CD4-positive, alpha-beta T cell treated with Interleukin-2 at 100 ng/mL for 4 hours (primary cell): Measurements from ENCODE around the gene CFP.
"Not testable (repeated sequence)": the region's sequence is repeated elsewhere in the genome, so short reads cannot be mapped to it uniquely, and the experiment has no call there.

Source experiments
- DNase-seq: peaks from one replicate; pipeline ENCODE4 v3.0.0-alpha.2; 2020; ENCODE audit warnings: low spot score

CFP gene

GRCh38 chrX:47603125-47603524 lies 26.6 kb downstream of the CFP start:
- not testable (repeated sequence) for DNase-seq

- no peak for DNase-seq
Observed at GRCh38 chrX:47597222-47597621, 32.5 kb downstream of the CFP start.

DNA sequence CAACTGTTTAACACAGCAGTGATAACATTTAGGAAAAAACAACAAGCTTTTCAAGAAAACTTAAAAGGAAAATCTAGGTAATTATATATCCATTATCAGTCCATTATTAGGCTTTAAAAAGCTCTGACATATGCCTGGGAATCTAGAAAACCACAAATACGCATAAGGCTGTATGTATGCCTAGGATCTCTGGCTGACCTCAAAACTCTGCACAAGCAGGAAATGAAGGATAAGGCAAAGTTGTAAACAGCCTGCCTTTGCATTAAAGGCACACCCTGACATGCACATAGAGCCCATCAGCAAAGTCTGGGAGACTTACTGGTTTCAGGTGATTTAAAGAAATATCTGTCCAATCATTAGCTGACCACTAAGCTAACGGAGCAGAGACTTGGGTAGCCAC lies 33.5 kb downstream of the CFP start:
- DNase-seq, result no peak

GRCh38 chrX:47595716-47596251 lies 33.9 kb downstream of the CFP start:
- DNase-seq, result no peak

DNA sequence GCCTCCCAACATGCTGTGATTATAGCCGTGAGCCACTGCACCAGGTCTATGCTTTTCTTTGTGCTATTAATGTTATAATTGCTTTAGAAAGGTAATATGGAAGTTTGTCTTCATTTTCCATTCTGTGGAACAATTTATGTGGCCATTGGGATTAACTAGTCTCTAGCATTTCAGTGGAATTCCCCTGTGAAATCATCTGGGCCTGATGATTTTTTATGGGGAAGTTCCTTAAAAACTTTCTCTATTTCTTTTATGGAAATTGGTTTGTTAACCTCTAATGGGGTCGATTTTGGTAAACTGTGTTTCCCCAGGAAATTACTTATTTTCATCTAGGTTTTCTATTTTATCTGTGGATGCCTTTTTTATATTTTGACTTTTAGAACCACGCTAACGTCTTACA lies 36.2 kb downstream of the CFP start:
- no peak for DNase-seq

- DNase-seq, result no peak
Observed at GRCh38 chrX:47590984-47591383, 38.7 kb downstream of the CFP start.

DNA sequence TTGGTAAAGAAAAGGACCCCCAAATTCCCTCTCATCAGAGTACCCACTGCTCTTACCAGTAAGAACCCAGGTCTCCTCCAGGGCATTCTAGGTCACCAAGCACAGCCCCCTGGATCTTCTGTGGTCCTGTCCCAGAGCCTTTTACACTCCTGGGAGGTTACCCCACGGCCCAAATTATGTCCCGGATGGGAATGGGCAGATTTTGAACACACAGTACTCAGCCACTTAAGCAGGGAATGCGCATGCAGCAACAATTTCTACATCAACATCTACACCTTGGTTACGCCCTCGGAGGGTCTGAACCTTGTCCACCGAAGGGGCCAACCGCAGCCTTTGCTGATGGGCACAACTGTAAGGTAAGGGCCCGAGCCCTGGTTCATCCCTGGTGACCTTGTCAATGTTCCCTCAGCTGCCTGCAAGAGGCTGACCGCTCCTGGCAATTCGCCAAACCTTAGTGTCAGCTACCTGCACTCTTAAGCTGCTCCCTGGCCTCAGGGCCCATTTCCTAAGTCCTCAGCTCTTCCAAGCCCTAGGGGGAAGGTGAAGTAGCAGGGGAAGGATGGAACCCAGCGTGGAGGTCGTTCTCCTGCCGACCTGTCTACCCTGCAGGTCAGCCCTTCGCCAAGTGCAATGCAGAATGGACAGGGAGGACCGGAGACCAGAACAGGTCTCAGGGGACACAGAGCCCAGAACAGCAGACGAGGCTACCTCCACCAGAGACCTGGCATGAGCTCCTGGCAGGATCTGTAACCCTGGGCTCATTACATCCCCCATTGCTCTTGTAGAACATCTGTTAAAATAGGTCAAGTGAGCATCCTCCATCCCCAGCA lies 41.6 kb downstream of the CFP start:
- no peak for DNase-seq

DNA sequence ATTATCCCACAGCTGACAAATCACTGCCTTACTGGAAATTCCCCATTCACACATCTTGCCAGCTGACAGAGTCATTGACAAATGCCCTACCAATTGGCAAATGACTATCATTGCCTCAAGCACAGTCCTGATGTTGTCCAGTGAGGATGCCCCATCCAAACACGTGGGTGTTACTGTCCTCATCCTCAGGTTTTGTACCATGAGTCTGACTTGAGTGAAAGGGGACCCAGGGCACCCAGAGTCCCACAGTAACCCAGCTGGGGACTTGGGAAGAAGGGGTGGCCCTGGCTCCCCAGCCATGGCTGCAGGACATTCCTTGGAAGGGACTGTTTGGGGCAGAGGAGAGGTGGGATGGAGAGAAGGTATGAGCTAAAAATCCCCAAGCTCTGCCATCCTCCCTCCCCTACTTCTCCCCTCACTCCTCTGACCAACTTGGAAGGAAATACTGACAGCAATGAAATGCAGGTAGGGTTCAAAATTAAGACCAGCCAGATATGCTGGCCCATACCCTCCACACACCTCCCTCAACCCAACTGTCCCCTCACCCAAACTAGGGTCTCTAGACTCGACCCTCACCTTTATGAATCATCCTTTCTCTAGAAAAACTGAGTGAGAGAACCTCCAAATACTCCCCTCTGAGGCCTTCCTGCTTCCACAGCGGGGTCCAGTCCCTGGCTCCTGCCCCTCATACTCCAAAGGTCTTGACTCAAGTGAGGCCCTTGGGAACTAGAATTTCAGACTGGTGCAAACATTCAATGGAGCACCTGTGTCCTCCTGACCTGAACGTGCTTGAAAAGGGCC lies 42.4 kb downstream of the CFP start:
- no peak for DNase-seq

DNA sequence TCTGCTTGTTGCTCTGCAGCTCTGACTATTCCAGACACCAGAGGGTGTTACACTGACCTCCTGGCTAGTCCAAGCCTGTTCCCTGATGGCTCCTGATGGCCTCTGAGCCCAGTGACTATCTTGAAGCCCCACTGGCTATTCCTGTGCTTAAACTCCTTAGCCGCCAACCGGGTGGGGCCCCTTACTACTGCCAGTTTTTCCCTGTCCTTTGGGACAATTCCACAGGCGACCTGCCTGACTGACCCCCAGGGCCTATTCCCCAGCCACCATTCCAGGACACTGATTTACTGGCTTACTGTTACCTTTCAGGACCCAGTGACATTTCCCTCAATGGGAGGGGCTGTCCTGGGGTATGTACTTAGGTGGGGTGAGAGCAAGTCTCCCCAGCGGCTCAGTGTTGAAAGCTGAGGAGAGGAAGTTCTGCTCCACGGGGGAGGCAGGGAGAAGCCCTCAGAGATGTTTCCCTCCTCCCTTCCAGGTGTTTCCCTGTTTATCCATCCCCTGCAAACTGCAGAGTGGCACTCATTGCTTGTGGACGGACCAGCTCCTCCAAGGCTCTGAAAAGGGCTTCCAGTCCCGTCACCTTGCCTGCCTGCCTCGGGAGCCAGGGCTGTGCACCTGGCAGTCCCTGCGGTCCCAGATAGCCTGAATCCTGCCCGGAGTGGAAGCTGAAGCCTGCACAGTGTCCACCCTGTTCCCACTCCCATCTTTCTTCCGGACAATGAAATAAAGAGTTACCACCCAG lies 43.5 kb downstream of the CFP start:
- DNase-seq, result no peak

GRCh38 chrX:47585273-47585672 lies 44.5 kb downstream of the CFP start:
- DNase-seq, result no peak

GRCh38 chrX:47584714-47585113 lies 45.0 kb downstream of the CFP start:
- no peak for DNase-seq

DNA sequence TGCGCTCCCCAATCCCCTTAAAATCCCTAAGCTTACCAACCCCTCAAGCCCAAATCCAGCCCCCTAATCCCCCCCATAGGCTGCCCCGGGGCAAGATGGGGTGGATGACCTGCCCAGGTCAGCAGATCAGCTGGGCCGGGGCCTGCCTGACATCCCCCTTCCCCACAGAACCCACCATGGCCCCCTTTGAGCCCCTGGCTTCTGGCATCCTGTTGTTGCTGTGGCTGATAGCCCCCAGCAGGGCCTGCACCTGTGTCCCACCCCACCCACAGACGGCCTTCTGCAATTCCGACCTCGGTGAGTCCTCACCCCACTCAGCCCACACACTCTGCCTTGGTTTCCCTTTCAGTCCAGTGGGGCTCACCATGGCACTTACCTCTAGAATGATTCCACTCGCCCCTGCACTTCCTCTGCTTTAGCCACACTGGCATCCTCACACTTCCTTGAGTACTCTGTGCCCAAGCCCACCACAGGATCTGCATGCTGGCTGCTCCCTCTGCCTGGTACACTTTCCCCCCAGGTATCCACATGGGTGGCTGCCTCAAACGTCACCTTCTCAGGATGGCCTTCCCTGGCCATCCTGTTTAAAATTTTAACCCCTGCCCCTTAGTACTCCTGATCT lies 46.4 kb downstream of the CFP start:
- DNase-seq, result no peak

DNA sequence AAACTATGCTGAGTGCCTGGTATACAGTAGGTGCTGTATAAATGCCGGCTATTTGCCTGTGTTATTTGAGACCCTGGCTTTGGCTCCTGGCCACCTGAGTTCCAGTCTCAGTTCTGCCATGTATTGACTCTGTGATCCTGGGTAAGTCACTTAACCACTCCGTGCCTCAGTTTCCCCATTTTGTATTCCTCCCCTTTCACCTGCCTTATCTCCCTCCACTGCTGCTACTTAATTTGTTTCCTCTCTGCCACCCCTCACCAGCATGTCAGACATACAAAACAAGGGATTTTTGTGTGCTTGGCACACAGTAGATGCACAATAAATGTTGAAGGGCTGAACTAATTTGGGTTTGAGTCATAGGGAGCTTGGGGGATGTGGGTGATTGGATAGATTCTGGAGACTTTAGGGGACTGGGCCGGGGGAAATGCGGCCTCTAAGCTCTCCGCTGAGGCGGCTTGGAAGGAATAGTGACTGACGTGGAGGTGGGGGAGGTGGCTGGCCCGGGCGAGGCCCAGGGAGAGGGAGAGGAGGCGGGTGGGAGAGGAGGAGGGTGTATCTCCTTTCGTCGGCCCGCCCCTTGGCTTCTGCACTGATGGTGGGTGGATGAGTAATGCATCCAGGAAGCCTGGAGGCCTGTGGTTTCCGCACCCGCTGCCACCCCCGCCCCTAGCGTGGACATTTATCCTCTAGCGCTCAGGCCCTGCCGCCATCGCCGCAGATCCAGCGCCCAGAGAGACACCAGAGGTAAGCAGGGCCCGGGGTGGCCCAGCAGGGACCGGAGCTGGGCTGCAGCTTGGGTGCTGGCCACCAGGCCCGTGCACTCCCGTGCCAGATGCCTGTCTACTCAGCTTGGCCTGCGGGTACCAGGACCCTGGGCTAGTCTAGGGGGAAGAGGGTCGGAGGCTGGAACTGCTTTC lies 47.7 kb downstream of the CFP start, which contains the start of gene TIMP1:
TIMP1 (plus strand) TSS at position 706 of the 917 bp plus-strand sequence. CDS start 980 bp downstream, outside the sequence.
- DNase-seq, result peak; percentile 86

DNA sequence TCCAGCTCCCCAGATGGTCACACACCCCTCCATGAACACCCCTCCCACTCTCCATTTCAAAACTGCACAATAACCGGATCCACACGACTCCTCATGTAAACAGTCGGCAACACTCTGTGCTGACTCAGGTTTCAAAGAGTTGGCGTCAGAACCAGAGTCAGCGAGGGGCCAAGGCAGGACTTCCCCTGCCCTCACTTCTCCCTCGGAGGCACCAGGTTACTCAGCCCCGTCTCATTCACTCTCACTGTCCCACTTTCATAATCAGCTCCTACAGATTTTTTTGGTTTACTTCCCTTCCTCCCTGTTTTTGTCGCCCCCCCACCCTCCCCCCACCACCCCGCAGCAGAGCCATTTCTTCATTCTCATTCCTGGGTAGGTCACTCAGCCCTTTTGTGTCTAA lies 50.2 kb downstream of the CFP start:
- peak; percentile 18 for DNase-seq

DNA sequence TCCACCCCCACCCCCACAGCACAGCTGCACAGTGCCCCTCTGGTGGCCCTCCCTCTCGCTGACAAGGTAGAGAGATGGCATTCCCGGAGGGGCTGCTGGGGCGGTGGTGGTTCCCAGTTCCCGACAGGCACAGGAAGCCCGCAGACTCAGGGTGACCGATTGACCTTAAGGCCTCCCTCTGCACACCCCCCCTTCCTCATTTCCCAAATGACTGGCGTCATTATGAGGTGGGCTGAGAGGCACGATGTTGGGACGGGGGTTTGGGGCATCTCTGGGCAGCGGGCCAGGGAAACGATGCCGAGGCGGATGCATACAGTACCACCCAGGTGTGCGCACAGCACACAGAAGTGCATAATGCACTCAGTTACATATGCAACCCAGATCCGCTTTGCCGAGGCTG lies 51.0 kb downstream of the CFP start:
- DNase-seq, result no peak

GRCh38 chrX:47577901-47578300 lies 51.8 kb downstream of the CFP start:
- DNase-seq, result no peak

GRCh38 chrX:47577424-47577823 lies 52.3 kb downstream of the CFP start:
- DNase-seq, result no peak

- no peak for DNase-seq
Observed at GRCh38 chrX:47576021-47576898, 53.5 kb downstream of the CFP start.

- no peak for DNase-seq
Observed at GRCh38 chrX:47574547-47575301, 55.0 kb downstream of the CFP start.
